ENCODE data around the gene FBXO7.
"Not testable (repeated sequence)": the region's sequence is repeated elsewhere in the genome, so short reads cannot be mapped to it uniquely, and the experiment has no call there.

The FBXO7 gene

DNA sequence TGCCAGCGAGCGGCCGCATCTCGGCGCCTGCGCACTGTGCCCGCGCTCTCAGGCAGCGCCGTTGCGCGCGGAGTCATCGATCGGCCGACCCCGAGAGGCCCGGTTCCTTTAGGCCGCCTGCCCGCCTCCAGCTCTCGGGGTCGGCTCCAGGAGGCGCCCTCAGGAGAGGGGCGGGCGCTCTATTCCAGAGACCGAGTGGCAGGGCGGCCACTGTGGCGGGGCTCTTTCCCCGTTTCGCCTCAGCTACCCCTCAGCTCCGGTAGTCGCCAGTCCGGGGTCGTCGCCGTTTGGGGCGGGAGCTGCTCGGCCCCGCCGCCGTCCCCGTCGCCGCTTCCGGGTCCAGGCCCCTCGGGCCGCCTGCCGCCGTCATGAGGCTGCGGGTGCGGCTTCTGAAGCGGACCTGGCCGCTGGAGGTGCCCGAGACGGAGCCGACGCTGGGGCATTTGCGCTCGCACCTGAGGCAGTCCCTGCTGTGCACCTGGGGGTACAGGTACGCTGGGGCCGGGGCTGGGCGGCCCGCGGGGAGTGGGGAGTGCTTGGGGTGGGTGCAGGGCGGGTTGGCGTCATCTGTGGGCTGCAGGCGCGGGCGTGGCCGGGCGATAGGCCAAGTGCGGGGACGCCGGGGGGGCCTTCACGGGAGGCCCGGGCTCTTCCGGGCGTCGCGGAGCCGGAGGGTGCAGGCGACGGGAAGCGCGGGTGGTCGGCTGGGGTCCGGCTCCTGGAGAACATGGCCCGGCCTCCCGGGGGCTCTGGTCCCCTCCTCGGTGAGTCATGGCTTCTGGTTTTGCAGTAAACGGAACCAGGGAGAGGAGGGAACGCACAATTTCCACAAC, at the start of gene FBXO7:
FBXO7 (plus strand) TSS at position 177 of the 833 bp plus-strand sequence; CDS start at position 369, 192 bp downstream.
- DNase-seq, result peak; percentile 44

GRCh38 chr22:32426881-32427280, 47.7 kb upstream of the FBXO7 start:
- no peak for DNase-seq

- no peak for DNase-seq
Observed at GRCh38 chr22:32430352-32430751, 44.3 kb upstream of the FBXO7 start.

GRCh38 chr22:32444068-32444467, 30.5 kb upstream of the FBXO7 start:
- no peak for DNase-seq

- DNase-seq, result no peak
Observed at GRCh38 chr22:32446321-32446720, 28.3 kb upstream of the FBXO7 start.

DNA sequence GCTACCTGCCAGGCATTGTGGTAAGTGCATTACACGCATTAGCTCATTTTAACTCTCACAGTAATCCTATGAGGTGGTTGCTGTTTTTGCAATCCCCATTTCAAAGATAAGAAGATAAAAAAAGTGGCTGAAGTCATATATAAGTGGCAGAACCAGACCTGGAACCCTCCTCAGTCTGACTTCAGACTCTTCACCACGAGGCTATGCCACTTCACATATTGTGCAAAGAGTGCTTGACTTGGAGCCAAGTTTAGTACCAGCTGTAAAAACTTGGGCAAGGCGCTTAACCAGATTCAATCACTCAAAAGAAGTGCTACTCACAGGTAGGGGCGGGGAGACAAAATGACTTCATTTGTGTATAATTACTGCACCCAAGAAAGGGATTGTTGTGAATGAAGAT, 25.6 kb upstream of the FBXO7 start:
- DNase-seq, result peak; percentile 80

DNA sequence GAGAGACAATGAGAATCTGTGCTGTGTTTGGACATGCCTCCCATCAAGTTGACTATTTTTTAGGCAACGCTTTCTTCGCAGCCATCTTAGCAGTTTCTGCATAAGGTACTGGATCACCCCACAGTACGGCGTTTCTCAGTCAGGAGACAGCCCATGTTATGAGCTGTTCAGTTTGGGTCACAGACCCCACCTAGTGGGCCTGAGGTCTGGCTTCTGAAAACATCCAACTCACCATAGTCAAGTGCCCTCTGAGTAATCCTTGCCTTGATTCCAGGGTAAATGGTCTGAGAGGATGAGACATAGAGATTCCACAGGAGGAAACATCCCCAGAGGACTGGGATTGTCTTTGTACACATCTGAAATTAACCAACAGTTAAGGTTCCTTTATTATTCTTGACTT, 17.6 kb upstream of the FBXO7 start:
- DNase-seq, result no peak

DNA sequence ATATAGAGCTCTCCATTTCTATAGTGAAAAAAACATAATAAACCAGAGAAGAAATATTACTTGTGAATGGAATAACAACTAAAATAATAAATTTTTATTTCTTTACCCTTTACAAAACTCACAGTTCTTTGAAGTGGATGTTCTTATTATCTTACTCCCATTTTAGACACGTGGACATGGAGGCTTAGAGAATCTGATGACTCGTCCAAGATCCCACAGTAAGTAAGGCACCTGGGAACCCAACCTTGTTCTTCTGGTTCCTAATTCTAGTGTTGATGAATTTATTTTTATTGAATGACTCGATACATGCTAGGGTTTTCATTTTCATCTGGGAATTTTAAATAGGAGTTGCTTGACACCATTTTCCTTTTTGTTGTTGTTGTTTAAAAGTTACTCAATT, 12.2 kb upstream of the FBXO7 start:
- no peak for DNase-seq

DNA sequence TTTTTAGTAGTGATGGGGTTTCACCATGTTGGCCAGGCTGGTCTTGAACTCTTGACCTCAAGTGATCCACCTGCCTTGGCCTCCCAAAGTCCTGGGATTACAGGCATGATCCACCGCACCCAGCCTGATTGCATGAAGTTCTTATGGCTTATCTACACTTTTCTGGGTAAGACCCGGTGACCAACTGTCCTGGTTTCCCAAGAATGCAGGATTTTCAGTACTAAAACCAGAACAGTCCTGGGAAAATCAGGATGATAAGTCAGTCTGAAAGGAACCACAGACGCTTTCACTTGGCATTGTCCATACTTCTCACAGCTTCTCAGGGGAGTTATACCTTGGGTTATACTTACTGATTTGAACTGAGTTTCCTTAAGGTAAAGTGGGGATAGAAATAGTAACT, 8.9 kb upstream of the FBXO7 start:
- DNase-seq, result no peak

- no peak for DNase-seq
Observed at GRCh38 chr22:32466496-32466895, 8.1 kb upstream of the FBXO7 start.

DNA sequence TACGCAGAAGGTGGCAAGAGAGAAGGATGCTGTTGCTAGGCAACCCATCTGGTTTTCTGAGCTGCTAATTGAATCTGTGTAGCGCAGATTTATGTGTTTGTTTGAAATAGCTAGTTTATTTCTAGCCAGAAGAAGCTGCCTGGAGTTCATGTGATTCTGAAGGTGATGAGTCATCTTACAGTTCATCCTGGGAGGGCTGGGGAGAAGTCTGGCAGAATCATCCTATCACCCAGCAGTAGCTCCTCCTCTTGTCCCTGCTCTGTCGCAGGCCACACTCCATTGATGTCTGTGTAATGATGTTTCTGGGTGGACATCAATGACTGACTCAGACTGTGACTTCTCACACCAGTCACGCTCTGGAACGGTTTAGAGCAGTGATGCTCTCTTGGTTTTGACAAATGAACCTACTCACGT, 4.8 kb upstream of the FBXO7 start:
- DNase-seq, result no peak

GRCh38 chr22:32473388-32473952, 1.1 kb upstream of the FBXO7 start:
- DNase-seq, result no peak

- no peak for DNase-seq
Observed at GRCh38 chr22:32475468-32476010, 928 bp downstream of the FBXO7 start.

GRCh38 chr22:32476281-32477195, 1.9 kb downstream of the FBXO7 start:
- DNase-seq, result no peak

GRCh38 chr22:32477596-32477995, 3.0 kb downstream of the FBXO7 start:
- no peak for DNase-seq

DNA sequence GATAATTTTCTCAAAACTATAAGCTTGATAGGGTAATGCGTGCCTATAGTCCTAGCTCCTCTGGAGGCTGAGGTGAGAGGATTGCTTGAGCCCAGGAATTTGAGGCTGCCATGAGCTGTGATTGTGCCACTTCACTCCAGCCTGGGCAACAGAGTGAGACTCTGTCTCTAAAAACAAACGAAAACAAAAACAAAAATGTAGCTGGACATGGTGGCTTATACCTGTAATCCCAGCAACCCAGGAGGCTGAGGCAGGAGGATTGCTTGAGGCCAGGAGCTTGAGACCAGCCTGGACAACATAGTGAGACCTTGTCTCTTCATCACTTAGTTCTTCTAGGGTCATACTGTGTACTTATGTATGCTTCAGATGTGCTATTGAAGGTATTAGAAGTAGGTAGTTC, 3.9 kb downstream of the FBXO7 start:
- not testable (repeated sequence) for DNase-seq

- no peak for DNase-seq
Observed at GRCh38 chr22:32478994-32479393, 4.4 kb downstream of the FBXO7 start.

- no peak for DNase-seq
Observed at GRCh38 chr22:32480238-32480637, 5.6 kb downstream of the FBXO7 start.

GRCh38 chr22:32482708-32483107, 8.1 kb downstream of the FBXO7 start:
- DNase-seq, result no peak

DNA sequence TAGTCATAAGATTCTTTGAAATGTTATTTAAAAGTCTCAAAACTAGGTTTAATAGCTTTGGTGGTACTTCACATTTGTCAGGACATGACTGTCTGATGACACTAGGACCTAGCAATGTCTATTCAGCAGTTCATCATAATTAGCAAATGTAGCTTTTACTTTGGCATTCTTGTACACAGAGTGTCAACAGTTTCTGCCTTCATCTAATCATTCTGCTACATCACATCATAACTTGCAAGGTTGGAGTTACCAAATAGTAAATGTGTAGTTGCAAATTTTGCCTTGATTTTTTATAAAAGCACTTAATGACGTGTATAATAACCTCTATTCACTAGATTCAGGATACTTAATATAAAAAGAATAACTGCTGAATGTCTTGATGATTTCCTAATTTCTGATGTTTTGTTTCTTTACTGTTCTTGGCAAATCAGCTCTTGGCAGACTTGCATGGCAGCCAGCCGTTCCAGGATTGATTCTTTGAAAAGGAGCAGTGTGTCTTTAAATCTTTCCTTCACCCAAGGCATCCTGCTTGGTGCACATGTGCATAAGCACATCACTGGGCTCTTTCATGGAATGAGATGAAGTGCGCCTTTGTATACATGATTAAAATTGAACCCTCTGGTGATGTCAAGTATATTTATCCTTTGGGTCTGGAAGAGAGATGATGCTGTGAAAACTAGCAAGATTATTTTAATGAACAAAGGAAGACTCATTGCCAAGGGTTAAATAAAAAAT, 12.2 kb downstream of the FBXO7 start:
- DNase-seq, result no peak

GRCh38 chr22:32487461-32487860, 12.8 kb downstream of the FBXO7 start:
- DNase-seq, result no peak

GRCh38 chr22:32489377-32489776, 14.8 kb downstream of the FBXO7 start:
- DNase-seq, result no peak

GRCh38 chr22:32490279-32490678, 15.7 kb downstream of the FBXO7 start:
- DNase-seq, result no peak
